Keratinocyte (primary cell): Measurements from ENCODE around the gene ARHGAP10. TPM values are rescaled to one million over a fixed set of nuclear protein-coding genes. Genes with fewer than 3 reads are reported as not detected.

Source experiments
- DNase-seq: peaks from one replicate; pipeline ENCODE4 v3.0.0-alpha.2; 2011; ENCODE audit warnings: low read depth, missing footprints, low spot score
- FAIRE-seq: peaks from 2 replicates; lab custom pipeline; 2011; peaks lifted over from hg19 to GRCh38; lab: Jason Lieb, UNC
- H2AFZ ChIP-seq: 2 replicates; pipeline ENCODE4 v1.6.0; 2012; ENCODE audit warnings: low read length, control low read depth, inconsistent platforms; ENCODE audit not compliant: control insufficient read depth
- H3K27ac ChIP-seq: 2 replicates; pipeline ENCODE4 v1.5.1; 2011; ENCODE audit warnings: low read length; ENCODE audit not compliant: control insufficient read depth, insufficient read depth
- H3K27me3 ChIP-seq: 3 replicates; pipeline ENCODE4 v1.6.0; 2011; ENCODE audit warnings: low read length; ENCODE audit not compliant: control insufficient read depth, insufficient read depth; ENCODE audit errors: extremely low read depth
- H3K36me3 ChIP-seq, 2 experiments: 2 replicates in 1 of 2; 3 replicates in 1 of 2; pipeline ENCODE4 v1.5.1; 2011; ENCODE audit warnings: low read length in 2 of 2, mild to moderate bottlenecking in 1 of 2; ENCODE audit not compliant: control insufficient read depth in 2 of 2, insufficient read depth in 2 of 2; ENCODE audit errors: extremely low read depth in 1 of 2
- H3K4me1 ChIP-seq: 3 replicates; pipeline ENCODE4 v1.5.1; 2011; ENCODE audit warnings: low read length; ENCODE audit not compliant: control insufficient read depth, insufficient read depth; ENCODE audit errors: extremely low read depth
- H3K4me2 ChIP-seq: 3 replicates; pipeline ENCODE4 v1.6.0; 2011; ENCODE audit warnings: low read depth, low read length; ENCODE audit not compliant: control insufficient read depth, insufficient read depth; ENCODE audit errors: extremely low read depth
- H3K4me3 ChIP-seq, 3 experiments: fragments of 200-600 bp in 1 of 3; sonication (generic) in 1 of 3; 2 replicates in 2 of 3; 3 replicates in 1 of 3; pipeline ENCODE4 v1.5.1; 2011 to 2016; ENCODE audit warnings: low read length in 3 of 3, mild to moderate bottlenecking in 3 of 3, control low read depth in 2 of 3, inconsistent platforms in 1 of 3, low read depth in 1 of 3, mixed read lengths in 1 of 3, mixed run types in 1 of 3, moderate library complexity in 1 of 3; ENCODE audit not compliant: control insufficient read depth in 2 of 3, insufficient read depth in 2 of 3; ENCODE audit errors: extremely low read depth in 1 of 3
- H3K79me2 ChIP-seq: 2 replicates; pipeline ENCODE4 v1.6.0; 2012; ENCODE audit warnings: low read length; ENCODE audit not compliant: control insufficient read depth, insufficient read depth
- H3K9ac ChIP-seq: 3 replicates; pipeline ENCODE4 v1.6.0; 2011; ENCODE audit warnings: low read length; ENCODE audit not compliant: control insufficient read depth, insufficient read depth; ENCODE audit errors: extremely low read depth
- H3K9me1 ChIP-seq: 3 replicates; pipeline ENCODE4 v1.6.0; 2011; ENCODE audit warnings: low read length; ENCODE audit not compliant: control insufficient read depth, insufficient read depth; ENCODE audit errors: extremely low read depth
- H3K9me3 ChIP-seq: 2 replicates; pipeline ENCODE4 v1.5.1; 2012; ENCODE audit warnings: low read depth, low read length; ENCODE audit not compliant: control insufficient read depth
- H4K20me1 ChIP-seq: 3 replicates; pipeline ENCODE4 v1.6.0; 2011; ENCODE audit warnings: low read length; ENCODE audit not compliant: control insufficient read depth, insufficient read depth; ENCODE audit errors: extremely low read depth
- EZH2 ChIP-seq: IDR thresholded peaks from one replicate; pipeline ENCODE4 v1.6.1; 2012; ENCODE audit warnings: inconsistent platforms, mild to moderate bottlenecking, low read length, moderate library complexity
- dilution Hi-C: fragments of 300-500 bp; cut with MboI; formaldehyde crosslinking; loops from one replicate; pipeline ENCODE4 v1.7.0; 2020; ENCODE audit warnings: low sequenced_read_pairs; ENCODE audit not compliant: extremely low pct_ligation_motif_present
- polyA plus RNA-seq, 5 experiments: library from polyadenylated mRNA; depleted of rRNA in 3 of 5; stranded (reverse) in 3 of 5; stranded (forward) in 1 of 5; unstranded in 1 of 5; fragments of >200 nt; gene quantifications; 1 replicate in 1 of 5; 2 replicates in 3 of 5; 3 replicates in 1 of 5; pipeline versions ENCODE4 v1.2.1 to v1.2.3, GENCODE V29; 2011 to 2012; ENCODE audit warnings: missing spikeins in 2 of 5, low read depth in 1 of 5, low replicate concordance in 1 of 5
- TF ChIP-seq, protein P1 (sequence below), 3 experiments: IDR thresholded peaks in 1 of 3; conservative IDR thresholded peaks in 1 of 3; optimal IDR thresholded peaks in 1 of 3; 2 replicates in 2 of 3; 3 replicates in 1 of 3; pipeline versions ENCODE3 to v1.5.1; 2011; ENCODE audit warnings: low read length in 3 of 3, mild to moderate bottlenecking in 3 of 3, moderate library complexity in 2 of 3, control low read depth in 1 of 3, inconsistent platforms in 1 of 3; ENCODE audit not compliant: insufficient read depth in 2 of 3; ENCODE audit errors: extremely low read depth in 1 of 3

ARHGAP10 gene
- polyA plus RNA-seq, 1 donor (not counting 4 experiments of a cell fraction or from before 2014, with no cell fraction given), result 18.7 TPM

DNA sequence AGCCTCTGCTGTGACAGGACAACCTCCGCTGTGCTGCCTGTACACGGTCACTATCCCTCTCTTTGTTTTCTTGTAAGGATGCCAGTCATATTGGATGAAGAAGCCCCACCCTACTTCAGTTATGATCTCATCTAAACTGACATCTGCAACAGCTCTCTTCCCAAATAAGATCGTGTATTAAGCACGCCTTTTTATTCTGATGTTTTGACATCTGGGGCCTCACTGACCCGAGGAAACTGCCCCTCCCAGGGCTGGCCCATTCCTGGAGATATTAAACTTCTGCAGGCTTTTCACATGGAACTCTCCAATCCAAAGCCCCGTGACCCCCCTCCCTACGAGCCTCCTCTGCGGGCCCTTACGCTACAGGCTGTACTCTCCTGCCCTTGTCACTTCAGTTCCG lies 232.0 kb downstream of the ARHGAP10 start:
- Histone ChIP-seq H3K27me3 (no peaks in the 10 kb centered on the region), H3K9ac (no peak overlapping the region), H3K4me1 (no peaks in the 10 kb centered on the region), H4K20me1 (no peaks in the 10 kb centered on the region), H3K4me2 (no peak overlapping the region), H3K36me3 (peaks cover 3 to 4% of the 10 kb centered on the region in 2 experiments), H3K79me2 (no peaks in the 10 kb centered on the region), H3K9me1 (no peaks in the 10 kb centered on the region), H2AFZ (no peak overlapping the region), H3K9me3 (no peaks in the 10 kb centered on the region), H3K4me3 (no peak overlapping the region), H3K27ac (no peak overlapping the region)
- no peak for DNase-seq
- TF ChIP-seq EZH2, result no peak
- TF ChIP-seq, protein P1, sequence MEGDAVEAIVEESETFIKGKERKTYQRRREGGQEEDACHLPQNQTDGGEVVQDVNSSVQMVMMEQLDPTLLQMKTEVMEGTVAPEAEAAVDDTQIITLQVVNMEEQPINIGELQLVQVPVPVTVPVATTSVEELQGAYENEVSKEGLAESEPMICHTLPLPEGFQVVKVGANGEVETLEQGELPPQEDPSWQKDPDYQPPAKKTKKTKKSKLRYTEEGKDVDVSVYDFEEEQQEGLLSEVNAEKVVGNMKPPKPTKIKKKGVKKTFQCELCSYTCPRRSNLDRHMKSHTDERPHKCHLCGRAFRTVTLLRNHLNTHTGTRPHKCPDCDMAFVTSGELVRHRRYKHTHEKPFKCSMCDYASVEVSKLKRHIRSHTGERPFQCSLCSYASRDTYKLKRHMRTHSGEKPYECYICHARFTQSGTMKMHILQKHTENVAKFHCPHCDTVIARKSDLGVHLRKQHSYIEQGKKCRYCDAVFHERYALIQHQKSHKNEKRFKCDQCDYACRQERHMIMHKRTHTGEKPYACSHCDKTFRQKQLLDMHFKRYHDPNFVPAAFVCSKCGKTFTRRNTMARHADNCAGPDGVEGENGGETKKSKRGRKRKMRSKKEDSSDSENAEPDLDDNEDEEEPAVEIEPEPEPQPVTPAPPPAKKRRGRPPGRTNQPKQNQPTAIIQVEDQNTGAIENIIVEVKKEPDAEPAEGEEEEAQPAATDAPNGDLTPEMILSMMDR (optimal IDR thresholded peaks at IDR 0.05 in 1 of 3, IDR thresholded peaks at IDR 0.05 in 1 of 3, conservative IDR thresholded peaks at IDR 0.05 in 1 of 3; ENCODE audit: extremely low read depth in 1 of 3, insufficient read depth in 2 of 3, low read length in 3 of 3), result no peak
- no peak for FAIRE-seq
- dilution Hi-C loops, result no loop called here

DNA sequence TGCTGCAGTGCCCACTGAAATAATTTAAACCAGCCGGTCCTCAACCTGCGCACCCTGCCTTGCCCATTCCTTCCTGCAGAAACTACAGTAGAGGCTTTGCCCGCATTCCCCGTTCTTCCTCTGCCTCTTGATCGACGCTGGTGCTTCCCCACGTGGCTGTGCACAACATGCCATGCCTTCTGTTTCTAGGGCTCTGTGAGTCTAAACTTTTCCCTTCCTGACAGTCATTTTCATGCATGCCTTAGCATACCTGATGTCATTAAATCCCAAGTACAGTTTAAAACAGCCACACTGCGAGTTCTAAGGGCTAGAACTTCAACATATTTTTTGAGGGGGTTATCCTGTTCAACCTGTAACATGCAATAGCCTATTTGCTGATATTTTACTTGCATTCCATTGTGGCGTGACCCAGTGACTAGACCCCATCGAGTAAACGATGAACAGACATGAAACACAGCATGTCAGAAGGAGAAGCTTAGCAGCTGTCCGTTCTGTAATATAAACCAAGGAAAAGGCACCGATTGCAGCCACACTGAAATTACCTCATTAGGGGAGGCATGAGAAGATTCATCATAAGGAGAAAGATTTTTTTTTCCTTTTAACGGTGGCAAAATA lies 232.5 kb downstream of the ARHGAP10 start:
- dilution Hi-C loops, result no loop called here
- Histone ChIP-seq H3K27me3 (no peaks in the 10 kb centered on the region), H3K4me2 (no peak overlapping the region), H4K20me1 (no peaks in the 10 kb centered on the region), H3K4me3 (no peak overlapping the region), H3K36me3 (peaks cover 3 to 6% of the 10 kb centered on the region in 2 experiments), H3K9ac (no peak overlapping the region), H3K79me2 (no peaks in the 10 kb centered on the region), H3K27ac (no peak overlapping the region), H3K9me3 (no peaks in the 10 kb centered on the region), H2AFZ (no peak overlapping the region), H3K9me1 (no peaks in the 10 kb centered on the region), H3K4me1 (no peaks in the 10 kb centered on the region)
- TF ChIP-seq, protein P1 (optimal IDR thresholded peaks at IDR 0.05 in 1 of 3, IDR thresholded peaks at IDR 0.05 in 1 of 3, conservative IDR thresholded peaks at IDR 0.05 in 1 of 3; ENCODE audit: extremely low read depth in 1 of 3, insufficient read depth in 2 of 3, low read length in 3 of 3), result no peak
- no peak for TF ChIP-seq EZH2
- FAIRE-seq, result no peak
- DNase-seq, result no peak
